GM19351 (cell line): Measurements from ENCODE around the gene ARRB2.
"Not testable (repeated sequence)": the region's sequence is repeated elsewhere in the genome, so short reads cannot be mapped to it uniquely, and the experiment has no call there.

Source experiments
- ATAC-seq: cut with Tn5 transposase; IDR thresholded peaks from one replicate; pipeline ENCODE4 v1.9.1; 2021; ENCODE audit warnings: mild to moderate bottlenecking, moderate library complexity; ENCODE audit not compliant: unreplicated experiment

ARRB2 gene

GRCh38 chr17:4709794-4710692 is at the start of gene ARRB2:
ARRB2 (plus strand) TSS chr17:4710632; CDS start chr17:4710722, 90 bp downstream.
- ATAC-seq = peak; percentile 78

GRCh38 chr17:4663711-4664110 is 46.7 kb upstream of the ARRB2 start:
- no peak for ATAC-seq

GRCh38 chr17:4664230-4664629 is 46.2 kb upstream of the ARRB2 start:
- ATAC-seq = no peak

- no peak for ATAC-seq
These were observed 45.4 kb upstream of the ARRB2 start for GRCh38 chr17:4665027-4665426.

GRCh38 chr17:4666296-4666695 is 44.1 kb upstream of the ARRB2 start:
- no peak for ATAC-seq

GRCh38 chr17:4667166-4667565 is 43.3 kb upstream of the ARRB2 start:
- no peak for ATAC-seq

GRCh38 chr17:4672055-4672630 is 38.3 kb upstream of the ARRB2 start:
- ATAC-seq = no peak

GRCh38 chr17:4672751-4673150 is 37.7 kb upstream of the ARRB2 start:
- ATAC-seq = no peak

GRCh38 chr17:4673169-4673568 is 37.3 kb upstream of the ARRB2 start:
- no peak for ATAC-seq

GRCh38 chr17:4673986-4674684 is 36.3 kb upstream of the ARRB2 start:
- ATAC-seq = no peak

- ATAC-seq = no peak
These were observed 35.8 kb upstream of the ARRB2 start for GRCh38 chr17:4674685-4674998.

GRCh38 chr17:4675791-4676190 is 34.6 kb upstream of the ARRB2 start:
- ATAC-seq = no peak

GRCh38 chr17:4676791-4677190 is 33.6 kb upstream of the ARRB2 start:
- no peak for ATAC-seq

- no peak for ATAC-seq
These were observed 31.9 kb upstream of the ARRB2 start for GRCh38 chr17:4678448-4679026.

GRCh38 chr17:4679658-4680057 is 30.8 kb upstream of the ARRB2 start:
- ATAC-seq = no peak

GRCh38 chr17:4683739-4684138 is 26.7 kb upstream of the ARRB2 start:
- not testable (repeated sequence) for ATAC-seq

GRCh38 chr17:4689872-4690271 is 20.6 kb upstream of the ARRB2 start:
- not testable (repeated sequence) for ATAC-seq

GRCh38 chr17:4690745-4691144 is 19.7 kb upstream of the ARRB2 start:
- no peak for ATAC-seq

GRCh38 chr17:4691686-4692085 is 18.7 kb upstream of the ARRB2 start:
- ATAC-seq = no peak

GRCh38 chr17:4693416-4693815 is 17.0 kb upstream of the ARRB2 start:
- no peak for ATAC-seq

- no peak for ATAC-seq
These were observed 14.0 kb upstream of the ARRB2 start for GRCh38 chr17:4696437-4696805.
